Measurements from ENCODE around the gene CACNA2D4. TPM values are rescaled to one million over a fixed set of nuclear protein-coding genes. Genes with fewer than 3 reads are reported as not detected.

CACNA2D4 gene
- total RNA-seq, 1 donor from 2014 or later, result 2.8 TPM

DNA sequence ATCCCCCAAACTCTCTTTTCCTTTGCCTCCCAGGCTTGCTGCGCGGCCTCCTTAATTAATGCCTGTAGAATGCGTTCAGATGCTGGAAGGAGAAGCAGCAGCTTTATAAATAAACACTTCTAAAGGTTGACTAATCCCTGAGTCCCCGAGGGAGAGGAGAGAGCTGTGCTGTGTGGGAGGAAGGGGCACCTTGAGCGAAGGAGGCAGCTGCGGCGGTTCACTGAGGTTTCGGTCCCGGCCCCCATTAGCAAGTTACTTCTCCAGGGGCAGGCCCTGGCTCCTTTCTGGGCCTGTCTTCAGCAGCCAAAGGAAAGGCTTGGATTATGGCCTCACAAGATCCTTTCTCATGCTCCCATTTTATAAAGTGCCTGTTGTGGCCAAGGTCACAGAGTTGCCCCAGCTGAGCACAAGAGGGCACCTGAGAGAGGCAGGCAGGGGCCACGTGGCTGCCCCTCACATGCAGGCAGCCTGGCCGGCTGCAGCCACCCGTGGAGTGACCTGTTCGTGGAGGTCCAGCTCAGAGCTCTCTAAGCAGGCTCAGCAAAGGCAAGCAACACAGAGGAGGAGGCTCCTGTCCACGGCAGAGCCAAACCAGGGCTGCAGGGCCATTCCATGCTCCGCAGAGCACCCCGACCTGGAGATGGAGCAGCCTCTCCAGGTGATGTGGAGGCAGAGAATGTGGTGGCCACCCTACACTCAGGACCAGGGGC is 15.0 kb upstream of the CACNA2D4 start:
- Mint-ChIP-seq H3K4me3 (peak overlapping the region; percentile 60), H3K27me3 (no peaks in the 10 kb centered on the region), H3K36me3 (ENCODE audit: low read depth) (peaks cover 9% of the 10 kb centered on the region), H3K4me1 (peaks cover 54% of the 10 kb centered on the region), H3K27ac (peak overlapping the region; percentile 24), H3K9me3 (no peaks in the 10 kb centered on the region)
- intact Hi-C loops (cut with micrococcal nuclease), result loop anchor here (1.0 to 10.0 kb wide), 4 partner anchors 9 to 819 kb away; partner anchors contain the start of gene CACNA2D4
- TF ChIP-seq, protein P1, sequence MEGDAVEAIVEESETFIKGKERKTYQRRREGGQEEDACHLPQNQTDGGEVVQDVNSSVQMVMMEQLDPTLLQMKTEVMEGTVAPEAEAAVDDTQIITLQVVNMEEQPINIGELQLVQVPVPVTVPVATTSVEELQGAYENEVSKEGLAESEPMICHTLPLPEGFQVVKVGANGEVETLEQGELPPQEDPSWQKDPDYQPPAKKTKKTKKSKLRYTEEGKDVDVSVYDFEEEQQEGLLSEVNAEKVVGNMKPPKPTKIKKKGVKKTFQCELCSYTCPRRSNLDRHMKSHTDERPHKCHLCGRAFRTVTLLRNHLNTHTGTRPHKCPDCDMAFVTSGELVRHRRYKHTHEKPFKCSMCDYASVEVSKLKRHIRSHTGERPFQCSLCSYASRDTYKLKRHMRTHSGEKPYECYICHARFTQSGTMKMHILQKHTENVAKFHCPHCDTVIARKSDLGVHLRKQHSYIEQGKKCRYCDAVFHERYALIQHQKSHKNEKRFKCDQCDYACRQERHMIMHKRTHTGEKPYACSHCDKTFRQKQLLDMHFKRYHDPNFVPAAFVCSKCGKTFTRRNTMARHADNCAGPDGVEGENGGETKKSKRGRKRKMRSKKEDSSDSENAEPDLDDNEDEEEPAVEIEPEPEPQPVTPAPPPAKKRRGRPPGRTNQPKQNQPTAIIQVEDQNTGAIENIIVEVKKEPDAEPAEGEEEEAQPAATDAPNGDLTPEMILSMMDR (IDR thresholded peaks at IDR 0.05), result no peak
- peak; percentile 92 for ATAC-seq (ENCODE audit: low read depth)
- CTCF ChIA-PET, result interaction anchor here (0.6 to 1.8 kb wide), 7 partner anchors 9 to 280 kb away, joined by 3 to 7 read pairs (median 3); no protein-coding TSS in a partner anchor
- DNase-seq, result no peak
- POLR2A ChIA-PET, result interaction anchor here (0.9 to 2.3 kb wide), 5 partner anchors 9 to 137 kb away, joined by 4 to 13 read pairs (median 7); no protein-coding TSS in a partner anchor

DNA sequence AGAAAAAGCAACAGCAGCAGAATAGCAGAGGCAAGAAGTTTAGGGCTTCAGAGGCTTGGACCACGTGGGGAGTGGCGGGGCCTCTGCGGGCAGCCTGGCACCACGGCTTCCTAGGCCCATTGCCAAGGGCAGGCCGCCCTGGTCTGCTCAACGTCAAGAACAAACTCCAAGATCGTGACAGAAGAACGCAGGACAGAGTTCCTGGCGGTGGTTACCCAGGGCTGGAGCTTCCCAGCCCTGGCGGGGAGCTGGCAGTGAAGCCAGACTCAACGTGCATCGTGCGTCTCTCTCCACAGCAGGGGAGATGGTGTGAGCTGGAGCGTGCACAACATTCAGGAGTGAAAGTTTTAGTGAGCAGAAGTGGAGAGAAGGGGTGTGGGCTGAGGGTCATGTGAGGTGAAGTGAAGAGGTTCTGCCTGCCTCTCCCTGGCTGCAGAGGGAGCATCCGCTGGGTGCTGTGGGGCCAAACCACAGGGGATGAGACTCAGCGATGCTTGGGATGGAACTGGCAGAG is 13.9 kb upstream of the CACNA2D4 start:
- ChIA-PET CTCF (interaction anchor here (1.0 to 1.8 kb wide), 2 partner anchors 141 to 279 kb away, joined by 4 to 7 read pairs; no protein-coding TSS in a partner anchor), POLR2A (interaction anchor here (1.1 to 2.3 kb wide), 2 partner anchors 8 to 13 kb away, joined by 4 to 13 read pairs; no protein-coding TSS in a partner anchor)
- H3K4me3 Mint-ChIP-seq, result peak overlapping the region; percentile 60

GRCh38 chr12:1931642-1932041 is 13.2 kb upstream of the CACNA2D4 start:
- Mint-ChIP-seq H3K27ac (no peak overlapping the region), H3K4me1 (peaks cover 54% of the 10 kb centered on the region), H3K9me3 (no peaks in the 10 kb centered on the region), H3K36me3 (ENCODE audit: low read depth) (no peaks in the 10 kb centered on the region), H3K4me3 (no peak overlapping the region), H3K27me3 (no peaks in the 10 kb centered on the region)
- ChIA-PET POLR2A (no interaction called here), CTCF (interaction anchor here (1.0 kb wide), 1 partner anchor 141 kb away, joined by 4 read pairs; no protein-coding TSS in a partner anchor)
- TF ChIP-seq, protein P1 (IDR thresholded peaks at IDR 0.05), result no peak
- ATAC-seq (ENCODE audit: low read depth) (no peak), DNase-seq (no peak)
- intact Hi-C loops (cut with micrococcal nuclease), result loop anchor here (2.0 to 10.0 kb wide), 2 partner anchors 13 to 817 kb away; partner anchors contain the start of gene CACNA2D4

More for the DNA sequence above, 13.9 kb upstream of the CACNA2D4 start:
- intact Hi-C loops (cut with micrococcal nuclease), result loop anchor here (2.0 to 10.0 kb wide), 2 partner anchors 14 to 818 kb away; partner anchors contain the start of gene CACNA2D4
- peak; percentile 40 for ATAC-seq (ENCODE audit: low read depth)
- H3K9me3 Mint-ChIP-seq, result no peaks in the 10 kb centered on the region
- H3K27me3 Mint-ChIP-seq, result no peaks in the 10 kb centered on the region
- peaks cover 54% of the 10 kb centered on the region for H3K4me1 Mint-ChIP-seq
- no peak overlapping the region for H3K27ac Mint-ChIP-seq
- DNase-seq, result no peak
- TF ChIP-seq, protein P1 (IDR thresholded peaks at IDR 0.05), result no peak
- peaks cover 3% of the 10 kb centered on the region for H3K36me3 Mint-ChIP-seq (ENCODE audit: low read depth)

- H3K9me3 Mint-ChIP-seq, result no peaks in the 10 kb centered on the region
- ChIA-PET POLR2A (interaction anchor here (0.8 kb wide), 1 partner anchor 9 kb away, joined by 4 read pairs; no protein-coding TSS in a partner anchor), CTCF (interaction anchor here (1.7 kb wide), 1 partner anchor 8 kb away, joined by 4 read pairs; no protein-coding TSS in a partner anchor)
- H3K36me3 Mint-ChIP-seq (ENCODE audit: low read depth), result no peaks in the 10 kb centered on the region
- H3K4me1 Mint-ChIP-seq, result peaks cover 60% of the 10 kb centered on the region
- ATAC-seq (ENCODE audit: low read depth) (no peak), DNase-seq (no peak)
- no peaks in the 10 kb centered on the region for H3K27me3 Mint-ChIP-seq
- intact Hi-C loops (cut with micrococcal nuclease), result loop anchor here (10.0 kb wide), 1 partner anchor 816 kb away; no protein-coding TSS in a partner anchor
- TF ChIP-seq, protein P1 (IDR thresholded peaks at IDR 0.05), result no peak
- H3K4me3 Mint-ChIP-seq, result no peak overlapping the region
- no peak overlapping the region for H3K27ac Mint-ChIP-seq
Observed at GRCh38 chr12:1930803-1931597, 12.5 kb upstream of the CACNA2D4 start.
